ENCODE results near the gene KRT6B. TPM values are rescaled to one million over a fixed set of nuclear protein-coding genes. Genes with fewer than 3 reads are reported as not detected.

KRT6B gene
- total RNA-seq, 1 experiment from 2014 or later: not detected

GRCh38 chr12:52399756-52400155 is 52.2 kb downstream of the KRT6B start:
- H3K27me3 ChIP-seq (replicated peaks; ENCODE audit: insufficient read depth, low read depth, low read length, poor library complexity): no peaks in the 10 kb centered on the region
- H3K4me1 ChIP-seq (ENCODE audit: insufficient read depth, low read length, poor library complexity, severe bottlenecking): peaks cover 5% of the 10 kb centered on the region
- TF ChIP-seq EZH2 (IDR thresholded peaks at IDR 0.05; ENCODE audit: borderline replicate concordance, low read depth, low read length, poor library complexity, severe bottlenecking): no peak
- no peak for TF ChIP-seq CTCF (conservative IDR thresholded peaks at IDR 0.05; ENCODE audit: low read depth, low read length)
- H3K36me3 ChIP-seq (ENCODE audit: insufficient read depth, low read length, poor library complexity, severe bottlenecking): no peaks in the 10 kb centered on the region
- DNase-seq (ENCODE audit: low spot score): no peak
- ChIA-PET POLR2A (ENCODE audit: low non-redundant PET) (no interaction called here), CTCF (no interaction called here)
- H3K4me3 ChIP-seq (ENCODE audit: low read depth, low read length, poor library complexity, severe bottlenecking): no peak overlapping the region
- no peak overlapping the region for H3K27ac ChIP-seq (ENCODE audit: low read depth, low read length, poor library complexity, severe bottlenecking)
- BruUV-seq (replicated peaks): no TSS peak
- intact Hi-C loops (cut with micrococcal nuclease; ENCODE audit: unreplicated experiment): no loop called here
- H3K9me3 ChIP-seq (ENCODE audit: low read depth, low read length, poor library complexity, severe bottlenecking): no peaks in the 10 kb centered on the region

- no peak for TF ChIP-seq CTCF (conservative IDR thresholded peaks at IDR 0.05; ENCODE audit: low read depth, low read length)
- TF ChIP-seq EZH2 (IDR thresholded peaks at IDR 0.05; ENCODE audit: borderline replicate concordance, low read depth, low read length, poor library complexity, severe bottlenecking): no peak
- peaks cover 5% of the 10 kb centered on the region for H3K4me1 ChIP-seq (ENCODE audit: insufficient read depth, low read length, poor library complexity, severe bottlenecking)
- ChIA-PET CTCF (no interaction called here), POLR2A (ENCODE audit: low non-redundant PET) (no interaction called here)
- H3K9me3 ChIP-seq (ENCODE audit: low read depth, low read length, poor library complexity, severe bottlenecking): no peaks in the 10 kb centered on the region
- no peaks in the 10 kb centered on the region for H3K27me3 ChIP-seq (replicated peaks; ENCODE audit: insufficient read depth, low read depth, low read length, poor library complexity)
- no peaks in the 10 kb centered on the region for H3K36me3 ChIP-seq (ENCODE audit: insufficient read depth, low read length, poor library complexity, severe bottlenecking)
- no TSS peak for BruUV-seq (replicated peaks)
- no peak overlapping the region for H3K27ac ChIP-seq (ENCODE audit: low read depth, low read length, poor library complexity, severe bottlenecking)
- no peak for DNase-seq (ENCODE audit: low spot score)
- intact Hi-C loops (cut with micrococcal nuclease; ENCODE audit: unreplicated experiment): no loop called here
- no peak overlapping the region for H3K4me3 ChIP-seq (ENCODE audit: low read depth, low read length, poor library complexity, severe bottlenecking)
Observed at GRCh38 chr12:52398176-52398575, 53.8 kb downstream of the KRT6B start.

- Histone ChIP-seq H3K4me1 (ENCODE audit: insufficient read depth, low read length, poor library complexity, severe bottlenecking) (peaks cover 5% of the 10 kb centered on the region), H3K4me3 (ENCODE audit: low read depth, low read length, poor library complexity, severe bottlenecking) (no peak overlapping the region), H3K9me3 (ENCODE audit: low read depth, low read length, poor library complexity, severe bottlenecking) (no peaks in the 10 kb centered on the region), H3K36me3 (ENCODE audit: insufficient read depth, low read length, poor library complexity, severe bottlenecking) (no peaks in the 10 kb centered on the region), H3K27ac (ENCODE audit: low read depth, low read length, poor library complexity, severe bottlenecking) (no peak overlapping the region), H3K27me3 (replicated peaks; ENCODE audit: insufficient read depth, low read depth, low read length, poor library complexity) (no peaks in the 10 kb centered on the region)
- no TSS peak for BruUV-seq (replicated peaks)
- ChIA-PET CTCF (no interaction called here), POLR2A (ENCODE audit: low non-redundant PET) (no interaction called here)
- no peak for DNase-seq (ENCODE audit: low spot score)
- TF ChIP-seq EZH2 (IDR thresholded peaks at IDR 0.05; ENCODE audit: borderline replicate concordance, low read depth, low read length, poor library complexity, severe bottlenecking): no peak
- TF ChIP-seq CTCF (conservative IDR thresholded peaks at IDR 0.05; ENCODE audit: low read depth, low read length): no peak
- intact Hi-C loops (cut with micrococcal nuclease; ENCODE audit: unreplicated experiment): no loop called here
Observed at GRCh38 chr12:52396656-52397055, 55.3 kb downstream of the KRT6B start.

Other genes with a start within 250 kb of the KRT6B start
- 0.79 and 1.0 TPM in 2 replicates for gene KRT7, start 218.9 kb downstream of the KRT6B start, total RNA-seq (2021)
- not detected in 2 replicates for gene KRT86, start 177.5 kb downstream of the KRT6B start, total RNA-seq (2021)
- 0.20 and 0.30 TPM in 2 replicates for gene KRT81, start 160.6 kb downstream of the KRT6B start, total RNA-seq (2021)
- not detected in 2 replicates for gene KRT83, start 130.7 kb downstream of the KRT6B start, total RNA-seq (2021)
- gene KRT85, start 84.7 kb downstream of the KRT6B start, total RNA-seq (2021): not detected in 2 replicates
- gene KRT84, start 66.5 kb downstream of the KRT6B start, total RNA-seq (2021): not detected in 2 replicates
- not detected in 2 replicates for gene KRT82, start 45.8 kb downstream of the KRT6B start, total RNA-seq (2021)
- gene KRT75, start 17.8 kb downstream of the KRT6B start, total RNA-seq (2021): not detected in 2 replicates
- gene KRT6C, start 21.7 kb upstream of the KRT6B start, total RNA-seq (2021): not detected in 2 replicates
- 0.24 TPM in 1 of 2 replicates, not detected in the other for gene KRT6A, start 41.1 kb upstream of the KRT6B start, total RNA-seq (2021)
- 0.48 and 0.67 TPM in 2 replicates for gene KRT5, start 68.2 kb upstream of the KRT6B start, total RNA-seq (2021)
- gene KRT71, start 101.0 kb upstream of the KRT6B start, total RNA-seq (2021): not detected in 2 replicates
- not detected in 2 replicates for gene KRT74, start 121.7 kb upstream of the KRT6B start, total RNA-seq (2021)
- not detected in 2 replicates for gene KRT72, start 149.3 kb upstream of the KRT6B start, total RNA-seq (2021)
- not detected in 2 replicates for gene KRT73, start 166.4 kb upstream of the KRT6B start, total RNA-seq (2021)
- not detected in 2 replicates for gene KRT2, start 200.1 kb upstream of the KRT6B start, total RNA-seq (2021)
- gene KRT1, start 228.3 kb upstream of the KRT6B start, total RNA-seq (2021): not detected in 2 replicates